GM21381 (cell line): Measurements from ENCODE around the gene HOXA3.

Experiments
- ATAC-seq: cut with Tn5 transposase; IDR thresholded peaks from one replicate; pipeline ENCODE4 v1.9.1; 2021; ENCODE audit warnings: mild to moderate bottlenecking, moderate library complexity; ENCODE audit not compliant: unreplicated experiment

HOXA3 gene

GRCh38 chr7:27064159-27064558 lies 88.2 kb downstream of the HOXA3 start:
- no peak for ATAC-seq

GRCh38 chr7:27062946-27063345 lies 89.4 kb downstream of the HOXA3 start:
- ATAC-seq = no peak
